Measurements from ENCODE around the gene REPIN1.

Gene REPIN1

GRCh38 chr7:150337659-150338081 lies 31.0 kb upstream of the REPIN1 start:
- DNase-seq, result no peak

- DNase-seq, result no peak
Measured at GRCh38 chr7:150338166-150338829, 30.3 kb upstream of the REPIN1 start.

- no peak for DNase-seq
Measured at GRCh38 chr7:150339409-150339809, 29.2 kb upstream of the REPIN1 start.

GRCh38 chr7:150340024-150340749 lies 28.4 kb upstream of the REPIN1 start:
- no peak for DNase-seq

GRCh38 chr7:150340875-150341262 lies 27.8 kb upstream of the REPIN1 start:
- DNase-seq, result no peak

GRCh38 chr7:150341263-150342120 lies 27.1 kb upstream of the REPIN1 start, which contains the start of gene RARRES2:
RARRES2 (minus strand) TSS chr7:150341629; CDS start chr7:150340609, 1,020 bp downstream.
- no peak for DNase-seq

- no peak for DNase-seq
Measured at GRCh38 chr7:150342121-150342408, 26.6 kb upstream of the REPIN1 start.

- no peak for DNase-seq
Measured at GRCh38 chr7:150343225-150343624, 25.4 kb upstream of the REPIN1 start.

- DNase-seq, result no peak
Measured at GRCh38 chr7:150344299-150344698, 24.3 kb upstream of the REPIN1 start.

- no peak for DNase-seq
Measured at GRCh38 chr7:150345012-150345411, 23.6 kb upstream of the REPIN1 start.

- DNase-seq, result no peak
Measured at GRCh38 chr7:150346922-150347321, 21.7 kb upstream of the REPIN1 start.

GRCh38 chr7:150351587-150352194 lies 16.9 kb upstream of the REPIN1 start:
- DNase-seq, result no peak

GRCh38 chr7:150355666-150356059 lies 13.0 kb upstream of the REPIN1 start:
- no peak for DNase-seq

GRCh38 chr7:150356265-150356897 lies 12.2 kb upstream of the REPIN1 start:
- DNase-seq, result no peak

GRCh38 chr7:150357270-150357669 lies 11.4 kb upstream of the REPIN1 start:
- peak; percentile 49 for DNase-seq

- DNase-seq, result no peak
Measured at GRCh38 chr7:150357771-150358427, 10.7 kb upstream of the REPIN1 start.

GRCh38 chr7:150358433-150358832 lies 10.2 kb upstream of the REPIN1 start:
- DNase-seq, result no peak

- no peak for DNase-seq
Measured at GRCh38 chr7:150358988-150359621, 9.5 kb upstream of the REPIN1 start.

GRCh38 chr7:150359622-150360362 lies 8.8 kb upstream of the REPIN1 start:
- DNase-seq, result no peak

- DNase-seq, result no peak
Measured at GRCh38 chr7:150360363-150361058, 8.1 kb upstream of the REPIN1 start.
